ENCODE measurements around the gene BACE1.

DNA sequence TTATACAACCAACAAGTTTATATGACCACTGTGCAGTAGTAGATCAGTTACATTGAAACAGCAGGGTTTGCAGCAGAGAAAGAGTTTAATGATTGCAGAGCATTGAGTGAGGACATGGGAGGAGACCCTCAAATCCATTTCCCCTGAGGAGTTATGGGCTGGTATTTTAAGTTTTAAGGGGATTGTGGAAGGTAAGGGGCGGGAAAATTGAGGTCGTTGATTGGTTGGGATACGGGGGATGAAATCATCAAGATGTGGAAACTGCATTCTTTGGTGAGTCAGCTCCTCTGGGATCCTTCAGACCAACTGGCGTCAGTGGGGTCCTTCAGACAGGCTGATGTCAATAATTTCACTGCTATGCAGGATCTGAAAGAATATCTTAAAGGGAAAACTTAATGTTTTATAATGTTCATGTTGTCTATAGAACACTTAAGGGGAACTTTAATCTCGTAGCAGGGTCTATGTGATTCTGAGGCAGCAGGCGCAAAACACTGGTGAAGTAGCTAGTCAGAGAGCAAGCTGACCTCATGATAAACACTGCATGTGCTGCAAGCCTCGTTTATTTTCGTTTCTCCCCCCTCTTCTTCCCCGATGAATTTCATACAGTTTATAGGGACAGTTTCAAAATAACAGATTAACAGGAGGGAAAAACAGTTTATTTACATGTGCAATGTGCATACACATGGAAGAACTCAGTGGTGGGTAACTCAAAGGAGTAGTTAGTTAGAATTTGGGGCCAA is 42.3 kb downstream of the BACE1 start:
- no peak for TF ChIP-seq CTCF (conservative IDR thresholded peaks at IDR 0.05; ENCODE audit: low read depth, low read length)
- no peak for TF ChIP-seq EZH2 (IDR thresholded peaks at IDR 0.05; ENCODE audit: borderline replicate concordance, low read depth, low read length, poor library complexity, severe bottlenecking)

All from A673 (cell line).